Panc1 (cell line): ENCODE results near the gene DOCK1.

ENCODE experiments used
- POLR2AphosphoS5 ChIP-seq: IDR thresholded peaks from 2 replicates; pipeline ENCODE4 v1.6.1; 2012; ENCODE audit warnings: mild to moderate bottlenecking, low read depth, low read length, moderate library complexity
- TF ChIP-seq, protein P1 (sequence below): fragments of 450-650 bp; IDR thresholded peaks from 2 replicates; pipeline ENCODE4 v1.5.1; 2017; ENCODE audit warnings: mild to moderate bottlenecking

- TF ChIP-seq, protein P1, sequence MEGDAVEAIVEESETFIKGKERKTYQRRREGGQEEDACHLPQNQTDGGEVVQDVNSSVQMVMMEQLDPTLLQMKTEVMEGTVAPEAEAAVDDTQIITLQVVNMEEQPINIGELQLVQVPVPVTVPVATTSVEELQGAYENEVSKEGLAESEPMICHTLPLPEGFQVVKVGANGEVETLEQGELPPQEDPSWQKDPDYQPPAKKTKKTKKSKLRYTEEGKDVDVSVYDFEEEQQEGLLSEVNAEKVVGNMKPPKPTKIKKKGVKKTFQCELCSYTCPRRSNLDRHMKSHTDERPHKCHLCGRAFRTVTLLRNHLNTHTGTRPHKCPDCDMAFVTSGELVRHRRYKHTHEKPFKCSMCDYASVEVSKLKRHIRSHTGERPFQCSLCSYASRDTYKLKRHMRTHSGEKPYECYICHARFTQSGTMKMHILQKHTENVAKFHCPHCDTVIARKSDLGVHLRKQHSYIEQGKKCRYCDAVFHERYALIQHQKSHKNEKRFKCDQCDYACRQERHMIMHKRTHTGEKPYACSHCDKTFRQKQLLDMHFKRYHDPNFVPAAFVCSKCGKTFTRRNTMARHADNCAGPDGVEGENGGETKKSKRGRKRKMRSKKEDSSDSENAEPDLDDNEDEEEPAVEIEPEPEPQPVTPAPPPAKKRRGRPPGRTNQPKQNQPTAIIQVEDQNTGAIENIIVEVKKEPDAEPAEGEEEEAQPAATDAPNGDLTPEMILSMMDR, result no peak
- TF ChIP-seq POLR2AphosphoS5, result no peak
Measured at GRCh38 chr10:127337801-127338200, 432.6 kb downstream of the DOCK1 start.
